Activated CD4-positive, alpha-beta T cell treated with anti-CD3 and anti-CD28 coated beads, Interleukin-2, amount 50 U/mL, for 16 hours (primary cell): ENCODE measurements around the gene MOB3A.
"Not testable (repeated sequence)": the region's sequence is repeated elsewhere in the genome, so short reads cannot be mapped to it uniquely, and the experiment has no call there.

Source experiments
- DNase-seq: peaks from one replicate; pipeline ENCODE4 v3.0.0-alpha.2; 2020

MOB3A gene

GRCh38 chr19:2042485-2043250 is 53.5 kb downstream of the MOB3A start:
- no peak for DNase-seq

GRCh38 chr19:2041683-2042484 is 54.2 kb downstream of the MOB3A start:
- peak; percentile 99 for DNase-seq

DNA sequence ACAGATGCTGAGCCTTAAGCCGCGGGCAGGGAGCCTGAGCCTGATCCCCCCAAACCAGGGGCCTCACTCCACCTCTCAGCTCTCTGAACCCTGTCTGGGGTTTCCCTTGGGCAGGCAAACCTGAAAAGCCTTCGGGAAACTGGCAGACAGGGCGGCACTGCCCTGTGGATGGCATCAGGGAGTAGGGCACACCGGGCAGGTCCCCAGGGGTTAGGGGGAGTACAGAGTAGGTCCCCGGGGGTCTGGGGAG is 54.8 kb downstream of the MOB3A start:
- DNase-seq: no peak

- DNase-seq: no peak
Observed at GRCh38 chr19:2040647-2041432, 55.3 kb downstream of the MOB3A start.

DNA sequence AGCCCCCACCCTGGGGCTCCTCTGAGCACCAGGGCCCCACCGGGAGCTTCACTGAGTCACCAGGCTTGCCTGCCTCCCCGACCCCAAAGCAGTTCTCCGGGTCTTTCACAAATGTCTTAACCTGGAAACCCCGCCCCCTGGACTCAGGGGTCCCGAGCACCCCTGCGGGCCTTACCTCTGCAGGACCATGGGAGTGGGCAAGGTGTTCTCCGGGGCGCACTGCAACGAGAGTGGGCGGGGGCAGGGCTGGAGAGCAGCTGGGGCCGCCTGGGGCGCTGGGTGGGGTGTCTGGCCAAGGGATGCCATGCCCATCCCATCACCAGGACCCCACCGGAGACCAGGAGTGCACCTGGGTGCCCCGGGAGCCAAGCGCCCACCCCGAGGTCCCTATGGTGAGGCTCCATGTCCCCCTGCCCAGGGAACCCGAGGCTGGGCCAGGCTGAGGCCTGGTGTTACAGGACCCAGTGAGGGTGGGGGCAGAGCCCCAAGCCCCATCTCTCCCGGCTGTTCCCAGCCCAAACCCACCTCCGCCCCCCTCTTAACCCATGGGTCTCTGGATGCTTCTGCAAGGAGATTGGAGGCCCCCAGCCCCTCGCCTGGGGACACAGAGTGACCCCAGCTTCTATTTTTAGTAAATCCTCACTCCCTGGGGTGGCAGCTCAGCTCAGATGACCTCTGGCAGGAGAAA is 56.0 kb downstream of the MOB3A start:
- DNase-seq: no peak

DNA sequence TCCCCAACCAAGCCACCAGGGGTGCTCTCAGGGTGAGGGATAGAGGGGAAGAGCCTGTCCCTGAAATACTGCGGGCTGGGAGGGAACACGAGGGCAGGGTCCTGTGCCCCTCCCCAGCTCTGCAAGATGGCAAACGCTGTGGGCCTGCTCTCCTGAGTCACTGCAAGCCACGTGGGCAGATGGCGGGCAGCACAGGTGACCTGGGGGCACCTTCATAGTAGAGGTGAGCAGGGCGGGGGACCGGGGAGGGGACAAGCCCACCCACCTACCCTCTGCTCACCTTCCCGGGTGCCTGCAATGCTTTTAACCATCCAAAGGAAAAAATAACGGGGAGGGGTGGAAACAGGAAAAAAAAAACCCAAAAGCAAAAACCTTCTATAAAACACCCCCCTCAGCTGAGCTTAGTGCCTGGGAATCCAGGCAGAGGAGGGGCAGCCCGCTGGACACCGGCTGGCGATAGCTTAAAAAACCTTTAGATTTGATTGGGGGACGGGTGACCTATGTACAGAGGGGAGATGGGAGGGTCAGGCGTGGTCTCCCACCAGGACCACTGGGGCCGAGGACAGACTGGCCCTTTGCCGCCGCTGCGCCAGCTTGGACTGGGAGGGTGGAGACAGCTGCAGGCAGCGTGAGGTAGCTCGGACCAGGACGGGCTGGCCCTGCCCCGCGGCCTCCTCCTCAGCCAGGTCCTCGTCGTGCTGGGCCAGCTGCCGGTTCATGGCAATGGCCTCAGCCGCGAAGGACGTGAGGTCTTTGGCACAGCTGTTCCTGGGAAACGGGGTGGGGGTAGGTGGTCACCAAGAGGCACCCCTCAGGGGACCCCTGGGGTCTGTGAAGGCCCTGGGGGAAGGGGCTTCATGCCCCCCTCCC is 56.8 kb downstream of the MOB3A start:
- DNase-seq: no peak

DNA sequence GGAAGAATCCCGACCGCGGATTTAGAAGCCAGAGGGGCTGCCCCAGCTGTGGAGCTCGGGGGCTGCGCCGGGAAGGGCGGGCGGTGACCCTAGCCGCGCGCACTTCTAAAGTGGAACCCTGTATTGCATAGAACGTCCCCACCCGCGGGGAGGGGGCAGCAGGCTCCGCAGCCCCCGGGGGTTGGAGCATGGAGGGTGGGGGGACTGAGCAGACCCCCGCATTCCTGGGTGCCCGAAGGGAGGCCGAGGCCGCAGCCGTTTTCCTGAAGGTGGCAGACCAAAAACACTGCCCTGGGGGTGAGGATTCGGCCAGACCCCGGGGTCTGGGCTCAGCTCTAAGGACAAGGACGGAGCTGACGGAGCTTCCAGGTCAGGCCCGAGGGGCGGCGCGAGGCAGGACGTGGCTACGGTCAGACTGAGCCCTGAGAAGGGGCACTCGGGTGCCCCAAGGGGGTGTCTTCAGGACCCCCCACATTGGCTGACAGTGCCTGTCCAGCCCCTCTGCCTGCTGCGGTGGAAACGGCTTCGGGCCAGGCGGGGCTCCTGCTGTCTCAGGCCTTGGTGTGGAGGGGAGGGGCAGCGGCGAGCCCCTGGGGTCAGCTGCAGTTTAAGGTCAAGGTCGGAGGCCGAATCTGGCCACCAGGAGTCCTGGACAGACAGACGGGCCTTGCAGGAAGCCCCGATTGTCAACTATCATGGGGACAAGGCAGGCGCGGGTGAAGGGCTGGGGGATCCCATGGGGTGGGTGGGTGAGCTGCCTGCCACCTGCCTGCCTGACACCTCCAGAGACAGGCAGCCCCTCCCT is 57.6 kb downstream of the MOB3A start:
- no peak for DNase-seq

DNA sequence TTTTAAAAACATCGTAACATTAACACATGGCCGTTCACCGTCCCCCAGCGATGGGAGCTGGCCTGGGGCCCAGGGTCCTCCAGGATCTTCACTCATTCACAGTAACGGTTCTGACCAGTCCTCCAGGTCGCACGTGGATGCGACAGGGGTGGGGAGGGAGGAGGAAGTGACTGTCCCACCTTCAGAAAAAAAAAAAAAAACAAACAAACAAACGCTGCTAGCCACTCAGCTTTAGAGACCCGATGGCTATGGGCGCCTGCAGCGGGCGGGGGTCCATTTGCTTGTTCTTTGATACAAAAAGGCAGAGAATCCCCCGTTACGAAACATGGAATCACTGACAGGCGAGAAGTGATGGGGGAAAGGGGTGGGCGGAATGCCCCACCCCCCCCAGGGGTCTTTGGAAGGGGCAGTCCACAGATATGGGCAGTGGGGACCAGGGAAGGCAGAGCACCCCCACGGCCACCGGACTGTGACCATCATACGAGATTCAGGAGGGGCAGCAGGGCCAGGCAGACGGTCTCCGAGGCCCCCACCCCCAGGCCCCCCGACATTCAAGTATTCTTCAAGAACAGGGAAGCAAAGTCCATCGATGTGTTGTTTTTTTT is 58.4 kb downstream of the MOB3A start:
- no peak for DNase-seq

GRCh38 chr19:2036424-2036823 is 59.7 kb downstream of the MOB3A start:
- no peak for DNase-seq

DNA sequence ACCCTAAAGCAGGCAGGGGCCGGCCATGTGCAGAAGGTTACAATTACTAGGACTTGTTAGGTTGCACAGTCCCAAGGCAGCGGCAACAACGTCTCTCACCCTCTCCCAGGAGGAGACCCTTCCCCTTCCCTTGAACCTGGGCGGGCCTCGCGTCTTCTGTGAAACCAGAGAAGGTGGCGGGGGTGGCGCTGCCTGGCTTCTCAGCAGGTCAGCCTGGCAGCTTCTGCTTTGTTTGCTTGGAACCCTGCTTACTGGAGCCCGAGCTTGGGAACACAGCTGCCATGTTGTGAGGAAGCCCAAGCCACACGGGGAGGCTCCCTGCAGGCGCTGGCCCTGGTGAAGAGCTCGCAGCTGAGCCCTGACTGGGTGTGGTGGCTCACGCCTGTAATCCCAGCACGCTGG is 60.5 kb downstream of the MOB3A start:
- DNase-seq: no peak

DNA sequence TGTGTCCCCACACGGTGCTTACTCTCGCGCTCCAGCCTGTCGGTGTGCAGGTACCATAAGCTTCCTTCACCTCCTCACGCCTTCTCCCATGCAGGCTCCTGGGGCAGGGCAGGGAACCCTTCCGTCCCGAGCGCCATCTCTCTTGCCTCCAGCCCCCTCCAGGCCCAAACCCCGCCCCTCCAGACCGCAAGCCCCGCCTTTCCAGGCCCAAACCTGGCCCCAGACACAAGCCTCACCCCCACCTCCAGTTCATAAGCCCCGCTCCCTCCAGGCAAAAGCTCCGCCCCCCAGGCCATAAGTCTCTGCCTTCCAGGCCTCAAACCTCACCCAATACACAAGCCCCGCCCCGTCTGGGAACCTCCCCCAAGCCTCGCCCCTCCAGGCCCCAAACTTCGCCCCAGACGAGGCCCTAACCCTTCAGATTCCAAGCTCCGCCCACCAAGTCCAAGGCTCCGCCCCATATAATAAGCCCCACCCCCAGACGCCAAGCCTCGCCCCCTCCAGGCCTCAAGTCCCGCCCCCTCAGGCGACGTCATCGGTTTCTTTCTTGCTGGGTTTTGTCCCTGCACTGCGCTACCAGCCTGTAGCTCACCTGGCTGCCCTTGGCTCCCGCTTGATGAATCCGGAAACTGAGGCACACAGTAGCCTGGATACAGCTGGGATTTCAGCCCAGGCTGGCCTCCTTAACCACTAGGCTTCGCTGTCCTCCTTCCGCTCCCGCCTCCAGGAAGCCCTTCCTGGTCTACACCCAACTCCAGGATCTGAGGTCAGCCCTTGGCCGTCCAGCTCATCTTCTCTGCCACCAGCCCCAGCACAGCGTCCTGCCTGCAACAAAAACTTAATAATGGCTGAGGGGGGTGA is 61.2 kb downstream of the MOB3A start:
- peak; percentile 62 for DNase-seq

DNA sequence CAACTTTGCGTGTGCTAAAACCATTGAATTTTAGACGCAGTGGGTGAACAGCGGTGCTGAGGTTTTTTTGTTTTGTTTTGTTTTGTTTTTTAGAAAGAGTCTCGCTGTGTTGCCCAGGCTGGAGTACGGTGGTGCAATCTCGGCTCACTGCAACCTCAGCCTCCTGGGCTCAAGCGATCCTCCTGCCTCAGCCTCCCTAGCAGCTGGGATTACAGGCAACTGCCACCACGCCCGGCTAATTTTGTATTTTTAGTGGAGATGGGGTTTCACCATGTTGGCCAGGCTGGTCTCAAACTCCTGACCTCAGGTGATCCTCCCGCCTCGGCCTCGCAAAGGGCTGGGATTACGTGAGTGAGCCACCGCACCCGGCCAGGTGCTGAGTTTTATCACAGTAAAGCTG is 61.9 kb downstream of the MOB3A start:
- not testable (repeated sequence) for DNase-seq

DNA sequence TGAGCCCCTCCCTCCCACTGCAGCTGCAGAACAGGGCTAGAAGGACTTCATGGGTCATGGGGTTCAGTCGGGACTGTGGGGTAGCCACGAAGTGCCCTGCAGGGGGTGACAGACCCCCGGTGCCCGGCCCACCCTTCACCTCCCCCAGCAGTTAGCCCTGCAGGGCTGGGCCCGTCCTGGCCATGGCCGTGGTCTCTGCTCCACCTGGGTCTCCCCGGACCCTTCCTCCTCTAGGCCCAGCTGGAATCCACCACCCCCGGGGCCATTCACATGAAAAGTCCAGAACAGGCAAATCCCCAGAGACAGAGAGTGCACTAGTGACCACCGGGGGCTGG is 62.3 kb downstream of the MOB3A start:
- DNase-seq: no peak

GRCh38 chr19:2033115-2033824 is 62.9 kb downstream of the MOB3A start:
- DNase-seq: no peak

GRCh38 chr19:2032296-2032941 is 63.7 kb downstream of the MOB3A start:
- no peak for DNase-seq

GRCh38 chr19:2027361-2027760 is 68.8 kb downstream of the MOB3A start:
- no peak for DNase-seq

DNA sequence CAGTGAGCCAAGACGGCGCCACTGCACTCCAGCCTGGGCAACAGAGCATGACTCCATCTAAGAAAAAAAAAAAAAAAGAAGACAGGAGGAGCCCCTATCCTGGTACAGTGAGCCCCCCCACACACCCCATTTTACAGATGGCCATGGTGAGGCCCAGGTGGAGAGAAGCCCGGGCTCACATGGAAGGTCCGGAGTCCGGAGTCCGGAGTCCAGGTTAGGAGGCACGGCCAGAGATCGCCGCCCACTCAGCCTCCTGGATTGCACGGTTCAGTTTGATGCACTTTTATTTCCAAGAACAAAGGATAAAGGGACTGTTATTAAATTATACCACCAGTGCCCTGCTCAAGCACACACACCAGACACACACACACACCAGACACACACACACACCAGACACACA is 69.4 kb downstream of the MOB3A start:
- DNase-seq: no peak

- DNase-seq: no peak
Observed at GRCh38 chr19:2022289-2022688, 73.8 kb downstream of the MOB3A start.
